BLaER1 treated with 17β-estradiol and CSF1 and Interleukin-3, amounts not matched to agents 10 nM and 100 nM (cell line): ENCODE measurements around the gene FEZF1.

ENCODE experiments used
- H3K27ac ChIP-seq, 11 experiments: shearing (Covaris generic); formaldehyde crosslinking; 2 replicates each; pipeline ENCODE4 v1.8.1; 2022
- H3K27me3 ChIP-seq, 11 experiments: shearing (Covaris generic); formaldehyde crosslinking; 2 replicates each; pipeline ENCODE4 v1.8.1; 2022
- H3K36me3 ChIP-seq, 11 experiments: shearing (Covaris generic); formaldehyde crosslinking; 2 replicates each; pipeline ENCODE4 v1.8.1; 2022
- H3K4me1 ChIP-seq, 10 experiments: shearing (Covaris generic); formaldehyde crosslinking; 2 replicates each; pipeline ENCODE4 v1.8.1; 2022
- H3K4me2 ChIP-seq, 11 experiments: shearing (Covaris generic); formaldehyde crosslinking; 2 replicates each; pipeline ENCODE4 v1.8.1; 2022
- H3K4me3 ChIP-seq, 10 experiments: shearing (Covaris generic); formaldehyde crosslinking; 2 replicates each; pipeline ENCODE4 v1.8.1; 2022
- H3K9ac ChIP-seq, 11 experiments: shearing (Covaris generic); formaldehyde crosslinking; 2 replicates each; pipeline ENCODE4 v1.8.1; 2022
- H3K9me3 ChIP-seq, 11 experiments: shearing (Covaris generic); formaldehyde crosslinking; replicated peaks in 1 of 11; 2 replicates each; pipeline ENCODE4 v1.8.1; 2022
- H4K20me1 ChIP-seq, 11 experiments: shearing (Covaris generic); formaldehyde crosslinking; 2 replicates each; pipeline ENCODE4 v1.8.1; 2022
- Cebpa-rat ChIP-seq, 11 experiments: shearing (Covaris generic); IDR thresholded peaks; 2 replicates each; pipeline ENCODE4 v1.8.1; 2022

Gene FEZF1

DNA sequence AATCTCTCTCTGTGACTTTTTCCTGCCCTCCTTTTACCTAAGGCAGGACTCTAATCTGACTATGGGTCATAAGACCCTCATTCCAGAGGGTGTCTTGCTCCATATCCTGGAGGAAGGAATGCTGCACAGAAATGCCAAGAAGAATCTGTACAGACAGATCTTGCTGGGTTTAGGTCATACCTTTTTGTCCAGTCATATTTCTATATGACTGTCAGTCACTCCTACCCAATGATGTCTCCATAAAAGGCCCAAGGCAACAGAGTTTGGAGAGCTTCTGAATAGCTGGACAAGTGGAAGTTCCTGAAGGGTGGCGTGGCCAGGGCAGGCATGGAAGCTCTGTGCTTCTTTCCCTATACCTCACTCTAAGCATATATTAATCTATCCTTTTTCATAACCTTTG lies 47.5 kb downstream of the FEZF1 start:
- no peaks in the 10 kb centered on the region for H3K9me3 ChIP-seq
- H3K27me3 ChIP-seq = no peaks in the 10 kb centered on the region
- H3K4me2 ChIP-seq = no peak overlapping the region
- no peaks in the 10 kb centered on the region for H3K36me3 ChIP-seq
- no peaks in the 10 kb centered on the region for H4K20me1 ChIP-seq
- no peak overlapping the region for H3K4me3 ChIP-seq
- no peak overlapping the region for H3K27ac ChIP-seq
- no peak for TF ChIP-seq Cebpa-rat (IDR thresholded peaks at IDR 0.05)
- no peak overlapping the region for H3K9ac ChIP-seq
- 0 out of 20 replicates have a peak, but pooled peaks cover 0 to under 1% (median 0%) of the 10 kb centered on the region in 10 experiments for H3K4me1 ChIP-seq

DNA sequence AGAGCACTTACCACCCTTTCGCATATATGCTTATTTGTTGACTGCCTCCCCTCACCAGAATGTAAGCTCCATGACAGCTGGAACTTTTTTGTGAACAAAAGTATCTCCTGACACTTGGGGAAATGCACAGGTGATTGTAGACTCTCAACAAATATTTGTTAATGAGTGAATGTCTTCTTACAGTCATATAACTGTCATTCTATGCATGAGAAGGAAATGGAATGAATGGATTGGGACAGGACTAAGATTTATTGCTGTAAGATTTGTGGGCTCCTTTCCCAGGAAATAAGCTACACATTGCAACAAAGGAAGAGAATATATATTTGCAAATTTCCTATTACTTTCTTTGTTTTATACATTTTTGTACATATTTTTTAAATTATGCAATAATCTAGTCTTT lies 48.5 kb downstream of the FEZF1 start:
- no peak overlapping the region for H3K4me3 ChIP-seq
- H3K9ac ChIP-seq = no peak overlapping the region
- no peaks in the 10 kb centered on the region for H4K20me1 ChIP-seq
- no peak overlapping the region for H3K27ac ChIP-seq
- no peak overlapping the region for H3K4me2 ChIP-seq
- peaks cover 0 to 9% (median 0%) of the 10 kb centered on the region in 10 experiments; a peak in 1 of 20 replicates for H3K4me1 ChIP-seq
- H3K36me3 ChIP-seq = no peaks in the 10 kb centered on the region
- TF ChIP-seq Cebpa-rat (IDR thresholded peaks at IDR 0.05) = no peak
- H3K9me3 ChIP-seq = no peaks in the 10 kb centered on the region
- no peaks in the 10 kb centered on the region for H3K27me3 ChIP-seq

GRCh38 chr7:122255454-122255853 lies 49.1 kb downstream of the FEZF1 start:
- Histone ChIP-seq H3K36me3 (no peaks in the 10 kb centered on the region), H3K4me3 (no peak overlapping the region), H3K27ac (no peak overlapping the region), H4K20me1 (no peaks in the 10 kb centered on the region), H3K4me2 (no peak overlapping the region), H3K9ac (no peak overlapping the region), H3K27me3 (no peaks in the 10 kb centered on the region), H3K9me3 (no peaks in the 10 kb centered on the region), H3K4me1 (peaks cover 0 to 9% (median 0%) of the 10 kb centered on the region in 10 experiments; a peak in 1 of 20 replicates)
- no peak for TF ChIP-seq Cebpa-rat (IDR thresholded peaks at IDR 0.05)
